Hepatocyte (in vitro differentiated cells): ENCODE results near the gene RAB5IF. TPM values are rescaled to one million over a fixed set of nuclear protein-coding genes. Genes with fewer than 3 reads are reported as not detected.

Experiments
- DNase-seq: peaks from one replicate; pipeline ENCODE4 v3.0.0-alpha.2; 2016; ENCODE audit warnings: low spot score
- H2AFZ ChIP-seq: fragments of 200-600 bp; sonication (generic); 2 replicates; pipeline ENCODE4 v1.6.0; 2016; ENCODE audit warnings: antibody characterized with exemption, mild to moderate bottlenecking
- H3K27ac ChIP-seq: fragments of 200-600 bp; sonication (generic); 2 replicates; pipeline ENCODE4 v1.5.1; 2016; ENCODE audit warnings: mild to moderate bottlenecking
- H3K27me3 ChIP-seq: fragments of 200-600 bp; sonication (generic); 2 replicates; pipeline ENCODE4 v1.6.1; 2016
- H3K36me3 ChIP-seq: fragments of 200-600 bp; sonication (generic); replicated peaks from 2 replicates; pipeline ENCODE4 v1.5.1; 2016; ENCODE audit warnings: low read depth; ENCODE audit not compliant: insufficient read depth
- H3K4me1 ChIP-seq: fragments of 200-600 bp; sonication (generic); 2 replicates; pipeline ENCODE4 v1.5.1; 2016; ENCODE audit warnings: mild to moderate bottlenecking, moderate library complexity; ENCODE audit not compliant: insufficient read depth
- H3K4me2 ChIP-seq: fragments of 200-600 bp; sonication (generic); 2 replicates; pipeline ENCODE4 v1.6.0; 2016
- H3K4me3 ChIP-seq: fragments of 200-600 bp; sonication (generic); 2 replicates; pipeline ENCODE4 v1.5.1; 2016; ENCODE audit warnings: mild to moderate bottlenecking
- H3K79me2 ChIP-seq: fragments of 200-600 bp; sonication (generic); 2 replicates; pipeline ENCODE4 v1.6.0; 2017; ENCODE audit warnings: mild to moderate bottlenecking
- H3K9me2 ChIP-seq: fragments of 200-600 bp; sonication (generic); replicated peaks from 2 replicates; pipeline ENCODE4 v1.6.0; 2017; ENCODE audit warnings: mild to moderate bottlenecking; ENCODE audit not compliant: insufficient read depth
- H3K9me3 ChIP-seq: fragments of 200-600 bp; sonication (generic); 2 replicates; pipeline ENCODE4 v1.5.1; 2016; ENCODE audit warnings: low read depth, mild to moderate bottlenecking
- H4K20me1 ChIP-seq: fragments of 200-600 bp; sonication (generic); 2 replicates; pipeline ENCODE4 v1.6.0; 2016; ENCODE audit warnings: mild to moderate bottlenecking; ENCODE audit not compliant: insufficient read depth, poor library complexity, severe bottlenecking
- EZH2 ChIP-seq: fragments of 200-600 bp; sonication (generic); IDR thresholded peaks from 2 replicates; pipeline ENCODE4 v1.6.1; 2016; ENCODE audit warnings: antibody characterized with exemption, mild to moderate bottlenecking, borderline replicate concordance
- EZH2phosphoT487 ChIP-seq: fragments of 200-600 bp; sonication (generic); IDR thresholded peaks from one replicate; pipeline ENCODE4 v1.6.1; 2018; ENCODE audit warnings: antibody characterized with exemption, mild to moderate bottlenecking, low read depth, moderate library complexity; ENCODE audit not compliant: unreplicated experiment, severe bottlenecking
- WGBS: methylation state at CpG from one replicate; pipeline ENCODE4 v1.1.6; 2016; ENCODE audit warnings: low lambda C conversion rate; ENCODE audit errors: missing lambda C conversion rate; 5-methylcytosine and 5-hydroxymethylcytosine counted together
- polyA plus RNA-seq: library from polyadenylated mRNA; unstranded; fragments of >200 nt; fragmentation: Nextera tagmentation; extraction: Ambion mirVana; gene quantifications from 2 replicates; pipeline ENCODE4 v1.2.1, GENCODE V29; 2016
- total RNA-seq: library from RNA; depleted of rRNA; stranded (reverse); fragments of >200 nt; gene quantifications from 2 replicates; pipeline ENCODE4 v1.2.3, GENCODE V29; 2014
- TF ChIP-seq, protein P1 (sequence below): fragments of 200-600 bp; sonication (generic); IDR thresholded peaks from 2 replicates; pipeline ENCODE4 v1.5.1; 2016; ENCODE audit warnings: antibody characterized with exemption, mild to moderate bottlenecking; ENCODE audit not compliant: poor library complexity

RAB5IF gene
- total and polyA plus RNA-seq, 2 experiments from 2014 or later: 134 to 198 TPM

GRCh38 chr20:36644032-36644705 lies 38.6 kb downstream of the RAB5IF start:
- no peaks in the 10 kb centered on the region for H4K20me1 ChIP-seq
- WGBS: 81% methylated on average over 5 of the region's 5 CpGs
- H3K4me3 ChIP-seq: no peak overlapping the region
- TF ChIP-seq, protein P1, sequence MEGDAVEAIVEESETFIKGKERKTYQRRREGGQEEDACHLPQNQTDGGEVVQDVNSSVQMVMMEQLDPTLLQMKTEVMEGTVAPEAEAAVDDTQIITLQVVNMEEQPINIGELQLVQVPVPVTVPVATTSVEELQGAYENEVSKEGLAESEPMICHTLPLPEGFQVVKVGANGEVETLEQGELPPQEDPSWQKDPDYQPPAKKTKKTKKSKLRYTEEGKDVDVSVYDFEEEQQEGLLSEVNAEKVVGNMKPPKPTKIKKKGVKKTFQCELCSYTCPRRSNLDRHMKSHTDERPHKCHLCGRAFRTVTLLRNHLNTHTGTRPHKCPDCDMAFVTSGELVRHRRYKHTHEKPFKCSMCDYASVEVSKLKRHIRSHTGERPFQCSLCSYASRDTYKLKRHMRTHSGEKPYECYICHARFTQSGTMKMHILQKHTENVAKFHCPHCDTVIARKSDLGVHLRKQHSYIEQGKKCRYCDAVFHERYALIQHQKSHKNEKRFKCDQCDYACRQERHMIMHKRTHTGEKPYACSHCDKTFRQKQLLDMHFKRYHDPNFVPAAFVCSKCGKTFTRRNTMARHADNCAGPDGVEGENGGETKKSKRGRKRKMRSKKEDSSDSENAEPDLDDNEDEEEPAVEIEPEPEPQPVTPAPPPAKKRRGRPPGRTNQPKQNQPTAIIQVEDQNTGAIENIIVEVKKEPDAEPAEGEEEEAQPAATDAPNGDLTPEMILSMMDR: no peak
- TF ChIP-seq EZH2: no peak
- no peak for TF ChIP-seq EZH2phosphoT487
- H3K9me2 ChIP-seq: no peaks in the 10 kb centered on the region
- H3K4me2 ChIP-seq: no peak overlapping the region
- no peaks in the 10 kb centered on the region for H3K9me3 ChIP-seq
- DNase-seq: no peak
- no peaks in the 10 kb centered on the region for H3K4me1 ChIP-seq
- H3K79me2 ChIP-seq: no peaks in the 10 kb centered on the region
- no peaks in the 10 kb centered on the region for H3K27me3 ChIP-seq
- no peak overlapping the region for H3K27ac ChIP-seq
- H2AFZ ChIP-seq: no peak overlapping the region
- H3K36me3 ChIP-seq: no peaks in the 10 kb centered on the region

GRCh38 chr20:36644706-36645095 lies 39.1 kb downstream of the RAB5IF start:
- no peaks in the 10 kb centered on the region for H3K9me2 ChIP-seq
- H3K4me1 ChIP-seq: no peaks in the 10 kb centered on the region
- no peak overlapping the region for H3K4me3 ChIP-seq
- no peaks in the 10 kb centered on the region for H3K36me3 ChIP-seq
- WGBS: 92% methylated on average over 7 of the region's 7 CpGs
- no peak overlapping the region for H3K4me2 ChIP-seq
- DNase-seq: no peak
- TF ChIP-seq EZH2phosphoT487 (no peak), EZH2 (no peak)
- TF ChIP-seq, protein P1: no peak
- no peaks in the 10 kb centered on the region for H3K27me3 ChIP-seq
- H3K27ac ChIP-seq: no peak overlapping the region
- H3K9me3 ChIP-seq: no peaks in the 10 kb centered on the region
- H2AFZ ChIP-seq: no peak overlapping the region
- no peaks in the 10 kb centered on the region for H4K20me1 ChIP-seq
- H3K79me2 ChIP-seq: no peaks in the 10 kb centered on the region

- Histone ChIP-seq H3K4me1 (no peaks in the 10 kb centered on the region), H3K27me3 (no peaks in the 10 kb centered on the region), H2AFZ (no peak overlapping the region), H3K4me2 (no peak overlapping the region), H3K9me2 (no peaks in the 10 kb centered on the region), H3K4me3 (no peak overlapping the region), H3K9me3 (no peaks in the 10 kb centered on the region), H3K27ac (no peak overlapping the region), H4K20me1 (no peaks in the 10 kb centered on the region), H3K79me2 (no peaks in the 10 kb centered on the region), H3K36me3 (no peaks in the 10 kb centered on the region)
- TF ChIP-seq EZH2phosphoT487 (no peak), EZH2 (no peak)
- TF ChIP-seq, protein P1: no peak
- WGBS: 98% methylated on average over 7 of the region's 7 CpGs
- DNase-seq: no peak
Observed at GRCh38 chr20:36645353-36645752, 39.8 kb downstream of the RAB5IF start.

DNA sequence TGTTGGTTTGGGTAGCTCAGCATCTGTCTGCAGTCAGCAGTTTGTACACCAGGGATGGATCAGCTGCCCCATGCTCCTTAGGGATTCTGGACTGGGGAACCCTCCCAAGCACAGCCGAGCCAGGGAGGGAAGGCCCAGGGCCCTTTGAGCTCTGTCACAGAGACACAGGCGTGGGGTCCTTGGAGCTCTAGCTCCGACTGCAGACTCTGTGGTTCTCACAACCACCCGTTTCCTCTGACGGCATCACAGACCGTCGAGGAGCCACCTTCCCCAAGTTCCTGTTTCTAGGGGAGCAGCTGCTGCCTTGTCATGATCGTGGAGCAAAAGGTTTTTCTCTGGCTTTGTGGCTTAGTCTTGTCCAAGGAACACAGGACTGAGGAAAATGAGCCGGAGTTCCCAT lies 40.4 kb downstream of the RAB5IF start, which contains the start of gene SLA2:
Gene SLA2, minus strand, starts transcription at position 199 of the 400 bp plus-strand sequence. CDS start 4,861 bp downstream, outside the sequence.
- H3K36me3 ChIP-seq: no peaks in the 10 kb centered on the region
- WGBS: 90% methylated on average over 9 of the region's 9 CpGs
- H3K9me2 ChIP-seq: no peaks in the 10 kb centered on the region
- H3K4me3 ChIP-seq: no peak within 1 kb of the TSS
- no peak within 1 kb of the TSS for H2AFZ ChIP-seq
- no peak for DNase-seq
- H3K79me2 ChIP-seq: no peaks in the 10 kb centered on the region
- no peaks in the 10 kb centered on the region for H3K9me3 ChIP-seq
- H4K20me1 ChIP-seq: no peaks in the 10 kb centered on the region
- no peak within 1 kb of the TSS for H3K27ac ChIP-seq
- no peak within 1 kb of the TSS for H3K4me2 ChIP-seq
- no peaks in the 10 kb centered on the region for H3K27me3 ChIP-seq
- H3K4me1 ChIP-seq: no peaks in the 10 kb centered on the region
- TF ChIP-seq EZH2phosphoT487 (no peak), EZH2 (no peak)
- TF ChIP-seq, protein P1: no peak
